Measurements from ENCODE around the gene MYO15B. TPM values are rescaled to one million over a fixed set of nuclear protein-coding genes. Genes with fewer than 3 reads are reported as not detected.

The MYO15B gene
- total RNA-seq, 2 experiments from 2014 or later: 17.8 to 18.9 TPM

Other genes with a start within 250 kb of the MYO15B start
- gene GRB2, start 182.1 kb upstream of the MYO15B start, total RNA-seq: 100 to 1,000 TPM; 161 to 165 TPM
- gene TMEM94, start 131.2 kb upstream of the MYO15B start, total RNA-seq: 10 to 100 TPM; 46.6 to 55.5 TPM
- 1 to 10 TPM; 4.3 to 4.5 TPM for gene CASKIN2, start 72.3 kb upstream of the MYO15B start, total RNA-seq
- 10 to 100 TPM; 44.6 to 45.5 TPM for gene TSEN54, start 71.3 kb upstream of the MYO15B start, total RNA-seq
- gene LLGL2, start 62.1 kb upstream of the MYO15B start, total RNA-seq: 1 to 10 TPM; 4.8 to 5.0 TPM
- gene SMIM5, start 45.6 kb downstream of the MYO15B start, total RNA-seq: under 1 TPM; 0.14 to 0.16 TPM
- gene RECQL5, start 79.4 kb downstream of the MYO15B start, total RNA-seq: 10 to 100 TPM; 31.4 to 32.6 TPM
- 100 to 1,000 TPM in 1 of 2 experiments, 10 to 100 TPM in 1; 93.4 to 101 TPM for gene SAP30BP, start 79.5 kb downstream of the MYO15B start, total RNA-seq
- 1 to 10 TPM in 1 of 2 experiments, under 1 TPM in 1; 0.64 to 1.4 TPM for gene ITGB4, start 133.7 kb downstream of the MYO15B start, total RNA-seq
- gene GALK1, start 177.4 kb downstream of the MYO15B start, total RNA-seq: 10 to 100 TPM; 33.2 to 33.6 TPM
- gene UNK, start 197.0 kb downstream of the MYO15B start, total RNA-seq: 10 to 100 TPM; 26.9 to 27.4 TPM